ENCODE measurements around the gene MCFD2.
"Not testable (repeated sequence)": the region's sequence is repeated elsewhere in the genome, so short reads cannot be mapped to it uniquely, and the experiment has no call there.

The MCFD2 gene

GRCh38 chr2:46915811-46916630, 415 bp upstream of the MCFD2 start:
- DNase-seq (ENCODE audit: low read depth, low spot score), result peak; percentile 30
- H3K9ac ChIP-seq (ENCODE audit: insufficient read length), result peak overlapping the region; percentile 96
- peak overlapping the region; percentile 99 for H3K4me3 ChIP-seq
- H3K27ac ChIP-seq, result peak overlapping the region; percentile 88
- no peaks in the 10 kb centered on the region for H3K9me3 ChIP-seq (ENCODE audit: low read depth, low read length)
- TF ChIP-seq FOXP2 (optimal IDR thresholded peaks at IDR 0.05; ENCODE audit: control extremely low read depth, extremely low read length, insufficient read depth) (no peak), POLR2AphosphoS5 (IDR thresholded peaks at IDR 0.05; ENCODE audit: borderline replicate concordance, low read depth, low read length) (peak; percentile 94)
- H3K36me3 ChIP-seq (ENCODE audit: insufficient read depth, low read length), result peaks cover 10% of the 10 kb centered on the region

GRCh38 chr2:46914578-46915230, 902 bp downstream of the MCFD2 start:
- Histone ChIP-seq H3K9ac (ENCODE audit: insufficient read length) (peak overlapping the region; percentile 96), H3K36me3 (ENCODE audit: insufficient read depth, low read length) (peaks cover 21% of the 10 kb centered on the region), H3K4me3 (peak overlapping the region; percentile 99), H3K27ac (no peak overlapping the region), H3K9me3 (ENCODE audit: low read depth, low read length) (no peaks in the 10 kb centered on the region)
- no peak for DNase-seq (ENCODE audit: low read depth, low spot score)
- TF ChIP-seq FOXP2 (optimal IDR thresholded peaks at IDR 0.05; ENCODE audit: control extremely low read depth, extremely low read length, insufficient read depth), result no peak
- TF ChIP-seq POLR2AphosphoS5 (IDR thresholded peaks at IDR 0.05; ENCODE audit: borderline replicate concordance, low read depth, low read length), result no peak
- TF ChIP-seq EZH2 (IDR thresholded peaks at IDR 0.05), result no peak

- peak overlapping the region; percentile 29; the same call in 1 of the 2 replicates for H3K27ac ChIP-seq
- DNase-seq (ENCODE audit: low read depth, low spot score), result no peak
- peak overlapping the region; percentile 99 for H3K4me3 ChIP-seq
- peak overlapping the region; percentile 96 for H3K9ac ChIP-seq (ENCODE audit: insufficient read length)
- TF ChIP-seq FOXP2 (optimal IDR thresholded peaks at IDR 0.05; ENCODE audit: control extremely low read depth, extremely low read length, insufficient read depth), result no peak
- no peak for TF ChIP-seq EZH2 (IDR thresholded peaks at IDR 0.05)
- no peak for TF ChIP-seq POLR2AphosphoS5 (IDR thresholded peaks at IDR 0.05; ENCODE audit: borderline replicate concordance, low read depth, low read length)
- H3K36me3 ChIP-seq (ENCODE audit: insufficient read depth, low read length), result peaks cover 31% of the 10 kb centered on the region
- no peaks in the 10 kb centered on the region for H3K9me3 ChIP-seq (ENCODE audit: low read depth, low read length)
Observed at GRCh38 chr2:46913471-46914381, 1.9 kb downstream of the MCFD2 start.

- no peaks in the 10 kb centered on the region for H3K9me3 ChIP-seq (ENCODE audit: low read depth, low read length)
- DNase-seq (ENCODE audit: low read depth, low spot score), result no peak
- no peak overlapping the region for H3K27ac ChIP-seq
- no peak overlapping the region for H3K9ac ChIP-seq (ENCODE audit: insufficient read length)
- no peak overlapping the region for H3K4me3 ChIP-seq
- TF ChIP-seq EZH2 (IDR thresholded peaks at IDR 0.05) (no peak), FOXP2 (optimal IDR thresholded peaks at IDR 0.05; ENCODE audit: control extremely low read depth, extremely low read length, insufficient read depth) (no peak), POLR2AphosphoS5 (IDR thresholded peaks at IDR 0.05; ENCODE audit: borderline replicate concordance, low read depth, low read length) (no peak)
- peaks cover 68% of the 10 kb centered on the region for H3K36me3 ChIP-seq (ENCODE audit: insufficient read depth, low read length)
Observed at GRCh38 chr2:46909771-46910419, 5.7 kb downstream of the MCFD2 start.

GRCh38 chr2:46909150-46909549, 6.5 kb downstream of the MCFD2 start:
- Histone ChIP-seq H3K4me3 (no peak overlapping the region), H3K27ac (no peak overlapping the region), H3K9ac (ENCODE audit: insufficient read length) (no peak overlapping the region), H3K36me3 (ENCODE audit: insufficient read depth, low read length) (peaks cover 69% of the 10 kb centered on the region), H3K9me3 (ENCODE audit: low read depth, low read length) (no peaks in the 10 kb centered on the region)
- DNase-seq (ENCODE audit: low read depth, low spot score), result no peak
- TF ChIP-seq FOXP2 (optimal IDR thresholded peaks at IDR 0.05; ENCODE audit: control extremely low read depth, extremely low read length, insufficient read depth), result no peak
- no peak for TF ChIP-seq EZH2 (IDR thresholded peaks at IDR 0.05)
- no peak for TF ChIP-seq POLR2AphosphoS5 (IDR thresholded peaks at IDR 0.05; ENCODE audit: borderline replicate concordance, low read depth, low read length)

GRCh38 chr2:46904908-46905678, 10.5 kb downstream of the MCFD2 start:
- not testable (repeated sequence) for H3K9ac ChIP-seq (ENCODE audit: insufficient read length); H3K9me3 ChIP-seq (ENCODE audit: low read depth, low read length); H3K27ac ChIP-seq; H3K4me3 ChIP-seq; DNase-seq (ENCODE audit: low read depth, low spot score)
- peaks cover 52% of the 10 kb centered on the region for H3K36me3 ChIP-seq (ENCODE audit: insufficient read depth, low read length)

- not testable (repeated sequence) for H3K27ac ChIP-seq; H3K9me3 ChIP-seq (ENCODE audit: low read depth, low read length); DNase-seq (ENCODE audit: low read depth, low spot score); H3K4me3 ChIP-seq; H3K9ac ChIP-seq (ENCODE audit: insufficient read length)
- peaks cover 31% of the 10 kb centered on the region for H3K36me3 ChIP-seq (ENCODE audit: insufficient read depth, low read length)
Observed at GRCh38 chr2:46902980-46903379, 12.6 kb downstream of the MCFD2 start.
